Measurements from ENCODE around the gene TXNDC15. TPM values are rescaled to one million over a fixed set of nuclear protein-coding genes. Genes with fewer than 3 reads are reported as not detected.

Gene TXNDC15
- 18.0 and 19.5 TPM in 2 replicates for total RNA-seq (2021)
- percentile 56 among the genes with signal in this experiment for Bru-seq, nascent RNA
- BruChase-seq, experiment 1, labeled RNA remaining after a 2-hour chase: percentile 65 among the genes with signal in this experiment
- percentile 72 among the genes with signal in this experiment for BruChase-seq, experiment 2, labeled RNA remaining after a 6-hour chase
- long read RNA-seq, transcript TXNDC15-201 (5 exons, 3,548 nt): major isoform, 10 of 19 reads
- long read RNA-seq, partial matches to known transcripts: 0 of 19 reads
- long read RNA-seq, other reads (novel, unspliced or antisense): 8 of 19 reads

GRCh38 chr5:134873987-134874830 lies at the start of gene TXNDC15:
TSS of gene TXNDC15 (plus strand) at chr5:134874371. CDS start at chr5:134874428, 57 bp downstream.
- POLR2A ChIA-PET (ENCODE audit: unreplicated experiment): interaction anchor here (0.5 kb wide), 1 partner anchor 12 kb away, joined by 7 read pairs; no protein-coding TSS in a partner anchor
- Histone ChIP-seq H3K36me3 (ENCODE audit: low read depth) (0 out of 2 replicates have a peak, but pooled peaks cover 2% of the 10 kb centered on the region), H3K79me2 (ENCODE audit: low read depth) (peaks cover 8% of the 10 kb centered on the region; the same call in 1 of the 2 replicates), H3F3A (ENCODE audit: insufficient read depth, low read depth) (peaks cover 9% of the 10 kb centered on the region; the same call in 1 of the 2 replicates), H2AFZ (peak within 1 kb of the TSS; percentile 99), H3K4me2 (peak within 1 kb of the TSS; percentile 95), H3K9me2 (ENCODE audit: insufficient read depth) (no peaks in the 10 kb centered on the region), H3K4me3 (peak within 1 kb of the TSS; percentile 85), H4K20me1 (ENCODE audit: insufficient read depth) (no peaks in the 10 kb centered on the region), H3K27me3 (ENCODE audit: insufficient read depth, low read depth) (no peaks in the 10 kb centered on the region), H3K4me1 (replicated peaks; ENCODE audit: insufficient read depth) (0 out of 2 replicates have a peak, but pooled peaks cover 8% of the 10 kb centered on the region), H3K27ac (peak within 1 kb of the TSS; percentile 42), H3K9me3 (ENCODE audit: insufficient read depth, low read depth) (no peaks in the 10 kb centered on the region)
- CTCF ChIA-PET: no interaction called here
- TF ChIP-seq EZH2 (IDR thresholded peaks at IDR 0.05; ENCODE audit: low read depth) (no peak), CTCF (conservative IDR thresholded peaks at IDR 0.05) (no peak)
- TSS peak; percentile 30 for BruUV-seq (replicated peaks)
- peak; percentile 62 to 80 for DNase-seq
- intact Hi-C loops (cut with micrococcal nuclease; ENCODE audit: unreplicated experiment): loop anchor here (1.0 to 2.0 kb wide), 2 partner anchors 29 to 31 kb away; partner anchors contain the start of genes C5orf24 and PCBD2

- POLR2A ChIA-PET (ENCODE audit: unreplicated experiment): no interaction called here
- H3K4me1 ChIP-seq (replicated peaks; ENCODE audit: insufficient read depth): no peaks in the 10 kb centered on the region
- H3K9me2 ChIP-seq (ENCODE audit: insufficient read depth): no peaks in the 10 kb centered on the region
- peaks cover 3% of the 10 kb centered on the region; the same call in 1 of the 2 replicates for H3F3A ChIP-seq (ENCODE audit: insufficient read depth, low read depth)
- H3K4me3 ChIP-seq: no peak overlapping the region
- TF ChIP-seq EZH2 (IDR thresholded peaks at IDR 0.05; ENCODE audit: low read depth): no peak
- no peak for TF ChIP-seq CTCF (conservative IDR thresholded peaks at IDR 0.05)
- H3K27ac ChIP-seq: no peak overlapping the region
- H3K9me3 ChIP-seq (ENCODE audit: insufficient read depth, low read depth): no peaks in the 10 kb centered on the region
- no peak overlapping the region for H2AFZ ChIP-seq
- DNase-seq: no peak
- no peaks in the 10 kb centered on the region for H4K20me1 ChIP-seq (ENCODE audit: insufficient read depth)
- no peaks in the 10 kb centered on the region for H3K79me2 ChIP-seq (ENCODE audit: low read depth)
- peaks cover 27% of the 10 kb centered on the region for H3K36me3 ChIP-seq (ENCODE audit: low read depth)
- CTCF ChIA-PET: no interaction called here
- intact Hi-C loops (cut with micrococcal nuclease; ENCODE audit: unreplicated experiment): no loop called here
- H3K27me3 ChIP-seq (ENCODE audit: insufficient read depth, low read depth): no peaks in the 10 kb centered on the region
- BruUV-seq (replicated peaks): no TSS peak
- no peak overlapping the region for H3K4me2 ChIP-seq
Observed at GRCh38 chr5:134824681-134825080, 49.5 kb upstream of the TXNDC15 start.

- BruUV-seq (replicated peaks): no TSS peak
- Histone ChIP-seq H3K36me3 (ENCODE audit: low read depth) (peaks cover 27% of the 10 kb centered on the region), H3K4me1 (replicated peaks; ENCODE audit: insufficient read depth) (no peaks in the 10 kb centered on the region), H3K9me2 (ENCODE audit: insufficient read depth) (no peaks in the 10 kb centered on the region), H3K9me3 (ENCODE audit: insufficient read depth, low read depth) (no peaks in the 10 kb centered on the region), H3K4me3 (no peak overlapping the region), H3K4me2 (no peak overlapping the region), H3F3A (ENCODE audit: insufficient read depth, low read depth) (peaks cover 3% of the 10 kb centered on the region; the same call in 1 of the 2 replicates), H3K27ac (no peak overlapping the region), H3K27me3 (ENCODE audit: insufficient read depth, low read depth) (no peaks in the 10 kb centered on the region), H3K79me2 (ENCODE audit: low read depth) (no peaks in the 10 kb centered on the region), H4K20me1 (ENCODE audit: insufficient read depth) (no peaks in the 10 kb centered on the region), H2AFZ (no peak overlapping the region)
- ChIA-PET POLR2A (ENCODE audit: unreplicated experiment) (no interaction called here), CTCF (no interaction called here)
- DNase-seq: no peak
- TF ChIP-seq EZH2 (IDR thresholded peaks at IDR 0.05; ENCODE audit: low read depth) (no peak), CTCF (conservative IDR thresholded peaks at IDR 0.05) (no peak)
- intact Hi-C loops (cut with micrococcal nuclease; ENCODE audit: unreplicated experiment): no loop called here
Observed at GRCh38 chr5:134825212-134825611, 49.0 kb upstream of the TXNDC15 start.

Measured in PC-9 (cell line).